Gastroesophageal sphincter (tissue), 4 donors: ENCODE results near the gene PPP2R2B. TPM values are rescaled to one million over a fixed set of nuclear protein-coding genes. Genes with fewer than 3 reads are reported as not detected.

Experiments used
- ATAC-seq: fragments of 150-250 bp; one replicate; pipeline ENCODE4 v1.9.1; 2016; ENCODE audit warnings: mild to moderate bottlenecking, moderate library complexity
- H3K27ac ChIP-seq, 4 donors: fragments of 200-600 bp; sonication (generic) in 3 of 4; 1 replicate in 3 of 4; 2 replicates in 1 of 4; pipeline ENCODE4 v1.5.1; 2016 to 2019
- H3K27me3 ChIP-seq: fragments of 200-600 bp; sonication (generic); one replicate; pipeline ENCODE4 v1.5.1; 2019
- H3K36me3 ChIP-seq, 2 donors: fragments of 200-600 bp; sonication (generic); one replicate each; pipeline ENCODE4 v1.5.1; 2019; ENCODE audit warnings: control low read depth in 1 of 2
- H3K4me1 ChIP-seq, 3 donors: fragments of 200-600 bp; sonication (generic); 1 replicate in 2 of 3; 2 replicates in 1 of 3; pipeline ENCODE4 v1.5.1; 2016 to 2019; ENCODE audit warnings: control low read depth in 2 of 3
- H3K4me3 ChIP-seq, 2 donors: fragments of 200-600 bp; sonication (generic); one replicate each; pipeline ENCODE4 v1.5.1; 2019; ENCODE audit warnings: mild to moderate bottlenecking in 1 of 2, moderate library complexity in 1 of 2
- H3K9me3 ChIP-seq, 3 donors: fragments of 200-600 bp; sonication (generic); one replicate each; pipeline ENCODE4 v1.5.1; 2017 to 2019; ENCODE audit warnings: control low read depth in 2 of 3
- CTCF ChIP-seq, 4 experiments: fragments of 200-600 bp in 2 of 4; fragments of 450-650 bp in 2 of 4; sonication (generic) in 1 of 4; IDR thresholded peaks; one replicate each; pipeline ENCODE4 v1.5.1; 2017 to 2019; ENCODE audit warnings: antibody characterized with exemption in 4 of 4, mild to moderate bottlenecking in 2 of 4, moderate library complexity in 2 of 4
- EP300 ChIP-seq: sonication (generic); formaldehyde crosslinking; IDR thresholded peaks from one replicate; pipeline ENCODE4 v1.6.1; 2017; ENCODE audit warnings: antibody characterized with exemption, mild to moderate bottlenecking
- POLR2A ChIP-seq, 2 donors: fragments of 450-650 bp; IDR thresholded peaks; one replicate each; pipeline ENCODE4 v1.6.1; 2017; ENCODE audit warnings: antibody characterized with exemption in 2 of 2, mild to moderate bottlenecking in 2 of 2, moderate library complexity in 1 of 2
- POLR2AphosphoS5 ChIP-seq: sonication (generic); formaldehyde crosslinking; IDR thresholded peaks from one replicate; pipeline ENCODE4 v1.6.1; 2017; ENCODE audit warnings: antibody characterized with exemption
- WGBS, 2 donors: methylation state at CpG; one replicate each; pipeline ENCODE4 v1.1.5; 2018; ENCODE audit warnings: low coverage in 1 of 2; 5-methylcytosine and 5-hydroxymethylcytosine counted together
- total RNA-seq, 4 donors: library from RNA; depleted of rRNA; stranded (reverse); fragments of >200 nt; gene quantifications; one replicate each; pipeline ENCODE4 v1.1.0, GENCODE V29; 2016

The PPP2R2B gene
- total RNA-seq, 4 donors from 2014 or later = 1.0 to 3.0 (median 2.3) TPM

- Histone ChIP-seq H3K9me3 (no peaks in the 10 kb centered on the region), H3K27ac (no peak overlapping the region), H3K36me3 (no peaks in the 10 kb centered on the region), H3K4me1 (no peaks in the 10 kb centered on the region), H3K27me3 (no peaks in the 10 kb centered on the region), H3K4me3 (no peak overlapping the region)
- WGBS, 2 donors = 70 to 80% methylated on average over 1 of the region's 1 CpG
- TF ChIP-seq CTCF (IDR thresholded peaks at IDR 0.05) (no peak), POLR2A (IDR thresholded peaks at IDR 0.05) (no peak), EP300 (no peak), POLR2AphosphoS5 (no peak)
- no peak for ATAC-seq
Observed at GRCh38 chr5:146626936-146627335, 251.6 kb downstream of the PPP2R2B start.

GRCh38 chr5:146624179-146624578 is 254.4 kb downstream of the PPP2R2B start:
- no peaks in the 10 kb centered on the region for H3K9me3 ChIP-seq
- H3K27ac ChIP-seq = no peak overlapping the region
- TF ChIP-seq CTCF (IDR thresholded peaks at IDR 0.05) (no peak), POLR2A (IDR thresholded peaks at IDR 0.05) (no peak), EP300 (no peak), POLR2AphosphoS5 (no peak)
- H3K4me1 ChIP-seq = no peaks in the 10 kb centered on the region
- H3K27me3 ChIP-seq = no peaks in the 10 kb centered on the region
- no peak overlapping the region for H3K4me3 ChIP-seq
- no peaks in the 10 kb centered on the region for H3K36me3 ChIP-seq
- ATAC-seq = no peak
- 38 to 40% methylated on average over 1 to 2 of the region's 2 CpGs for WGBS, 2 donors

- ATAC-seq = no peak
- TF ChIP-seq POLR2A (IDR thresholded peaks at IDR 0.05) (no peak), CTCF (IDR thresholded peaks at IDR 0.05) (no peak), POLR2AphosphoS5 (no peak), EP300 (no peak)
- no peak overlapping the region for H3K4me3 ChIP-seq
- H3K27me3 ChIP-seq = no peaks in the 10 kb centered on the region
- H3K36me3 ChIP-seq = no peaks in the 10 kb centered on the region
- WGBS, 2 donors = 58 to 69% methylated on average over 2 to 4 of the region's 4 CpGs
- no peak overlapping the region for H3K27ac ChIP-seq
- H3K4me1 ChIP-seq = no peaks in the 10 kb centered on the region
- H3K9me3 ChIP-seq = no peaks in the 10 kb centered on the region
Observed at GRCh38 chr5:146623666-146624065, 254.9 kb downstream of the PPP2R2B start.

GRCh38 chr5:146623009-146623408 is 255.5 kb downstream of the PPP2R2B start:
- Histone ChIP-seq H3K36me3 (no peaks in the 10 kb centered on the region), H3K9me3 (no peaks in the 10 kb centered on the region), H3K4me3 (no peak overlapping the region), H3K27me3 (no peaks in the 10 kb centered on the region), H3K4me1 (no peaks in the 10 kb centered on the region), H3K27ac (no peak overlapping the region)
- TF ChIP-seq CTCF (IDR thresholded peaks at IDR 0.05) = no peak
- TF ChIP-seq EP300 = no peak
- TF ChIP-seq POLR2AphosphoS5 = no peak
- no peak for TF ChIP-seq POLR2A (IDR thresholded peaks at IDR 0.05)
- ATAC-seq = no peak
- 66 to 73% methylated on average over 4 to 5 of the region's 5 CpGs for WGBS, 2 donors

GRCh38 chr5:146622391-146622790 is 256.2 kb downstream of the PPP2R2B start:
- H3K9me3 ChIP-seq = no peaks in the 10 kb centered on the region
- no peaks in the 10 kb centered on the region for H3K4me1 ChIP-seq
- 63 to 67% methylated on average over 1 of the region's 1 CpG for WGBS, 2 donors
- no peaks in the 10 kb centered on the region for H3K27me3 ChIP-seq
- no peaks in the 10 kb centered on the region for H3K36me3 ChIP-seq
- TF ChIP-seq POLR2A (IDR thresholded peaks at IDR 0.05) (no peak), POLR2AphosphoS5 (no peak), EP300 (no peak), CTCF (IDR thresholded peaks at IDR 0.05) (no peak)
- no peak overlapping the region for H3K4me3 ChIP-seq
- H3K27ac ChIP-seq = no peak overlapping the region
- no peak for ATAC-seq
